ENCODE measurements around the gene MYH9. TPM values are rescaled to one million over a fixed set of nuclear protein-coding genes. Genes with fewer than 3 reads are reported as not detected.

Gene MYH9
- total RNA-seq, 3 donors from 2014 or later (not counting 1 experiment from before 2014, with no cell fraction given): 803 to 1,038 (median 808) TPM

- no peak overlapping the region for H3K4me3 Mint-ChIP-seq
- H3K36me3 Mint-ChIP-seq: no peaks in the 10 kb centered on the region
- H3K27me3 Mint-ChIP-seq (ENCODE audit: low read depth in 2 of 2): no peaks in the 10 kb centered on the region
These were observed 61.3 kb downstream of the MYH9 start for GRCh38 chr22:36326178-36327161.

GRCh38 chr22:36325154-36326031 is 62.4 kb downstream of the MYH9 start:
- Mint-ChIP-seq H3K36me3 (no peaks in the 10 kb centered on the region), H3K4me3 (no peak overlapping the region), H3K4me1 (peaks cover 38 to 39% of the 10 kb centered on the region in 2 donors), H3K27ac (peak overlapping the region; percentile 50 to 52), H3K27me3 (ENCODE audit: low read depth in 2 of 2) (no peaks in the 10 kb centered on the region), H3K9me3 (no peaks in the 10 kb centered on the region)
- intact Hi-C loops (cut with micrococcal nuclease): no loop called here
- no peak overlapping the region for H3K4me3 ChIP-seq (ENCODE audit: low read length)
- ATAC-seq: no peak
- no peaks in the 10 kb centered on the region for H3K9me3 ChIP-seq (ENCODE audit: control insufficient read depth, insufficient read depth, low read length)
- no peak for DNase-seq
- 95% methylated on average over 23 of the region's 27 CpGs for WGBS (ENCODE audit: insufficient coverage)
- no peaks in the 10 kb centered on the region for H3K27me3 ChIP-seq (ENCODE audit: control insufficient read depth, insufficient read depth, low read length)
- H3K4me1 ChIP-seq (ENCODE audit: control insufficient read depth, insufficient read depth, low read length): peaks cover 30% of the 10 kb centered on the region
- peaks cover 78% of the 10 kb centered on the region for H3K36me3 ChIP-seq (ENCODE audit: control insufficient read depth, insufficient read depth, low read length)
- no peak for TF ChIP-seq CTCF (IDR thresholded peaks at IDR 0.05)
- no peak overlapping the region for H3K27ac ChIP-seq (ENCODE audit: low read length)

More at GRCh38 chr22:36326178-36327161, 61.3 kb downstream of the MYH9 start:
- DNase-seq: no peak
- intact Hi-C loops (cut with micrococcal nuclease): no loop called here
- ATAC-seq: no peak
- H3K4me1 Mint-ChIP-seq: peaks cover 49 to 50% of the 10 kb centered on the region in 2 donors
- H3K4me3 ChIP-seq (ENCODE audit: low read length): no peak overlapping the region
- H3K9me3 Mint-ChIP-seq: no peaks in the 10 kb centered on the region
- H3K27me3 ChIP-seq (ENCODE audit: control insufficient read depth, insufficient read depth, low read length): no peaks in the 10 kb centered on the region
- H3K36me3 ChIP-seq (ENCODE audit: control insufficient read depth, insufficient read depth, low read length): peaks cover 69% of the 10 kb centered on the region
- H3K27ac Mint-ChIP-seq: peak overlapping the region; percentile 98 to 100
- TF ChIP-seq CTCF (IDR thresholded peaks at IDR 0.05): no peak
- H3K4me1 ChIP-seq (ENCODE audit: control insufficient read depth, insufficient read depth, low read length): peaks cover 41% of the 10 kb centered on the region
- no peaks in the 10 kb centered on the region for H3K9me3 ChIP-seq (ENCODE audit: control insufficient read depth, insufficient read depth, low read length)
- no peak overlapping the region for H3K27ac ChIP-seq (ENCODE audit: low read length)
- WGBS (ENCODE audit: insufficient coverage): 87% methylated on average over 20 of the region's 20 CpGs

GRCh38 chr22:36324414-36324813 is 63.4 kb downstream of the MYH9 start:
- no peak for DNase-seq

More at GRCh38 chr22:36324414-36324813, 63.4 kb downstream of the MYH9 start:
- Mint-ChIP-seq H3K4me3 (no peak overlapping the region), H3K9me3 (no peaks in the 10 kb centered on the region), H3K36me3 (no peaks in the 10 kb centered on the region), H3K4me1 (peaks cover 28 to 30% of the 10 kb centered on the region in 2 donors), H3K27ac (peak overlapping the region; percentile 50 to 52), H3K27me3 (ENCODE audit: low read depth in 2 of 2) (no peaks in the 10 kb centered on the region)
- Histone ChIP-seq H3K27ac (ENCODE audit: low read length) (no peak overlapping the region), H3K4me3 (ENCODE audit: low read length) (no peak overlapping the region), H3K9me3 (ENCODE audit: control insufficient read depth, insufficient read depth, low read length) (no peaks in the 10 kb centered on the region), H3K4me1 (ENCODE audit: control insufficient read depth, insufficient read depth, low read length) (peaks cover 21% of the 10 kb centered on the region), H3K27me3 (ENCODE audit: control insufficient read depth, insufficient read depth, low read length) (no peaks in the 10 kb centered on the region), H3K36me3 (ENCODE audit: control insufficient read depth, insufficient read depth, low read length) (peaks cover 88% of the 10 kb centered on the region)
- no peak for TF ChIP-seq CTCF (IDR thresholded peaks at IDR 0.05)
- WGBS (ENCODE audit: insufficient coverage): 93% methylated on average over 11 of the region's 11 CpGs
- ATAC-seq: no peak
- intact Hi-C loops (cut with micrococcal nuclease): no loop called here
